BLaER1 (cell line): Measurements from ENCODE around the gene PEAK3.
A peak's percentile ranks its signal among the peaks of the same experiment; 100 is the strongest.

Experiments used
- H3K27ac ChIP-seq: shearing (Covaris generic); formaldehyde crosslinking; 2 replicates; pipeline ENCODE4 v1.8.1; 2022
- H3K27me3 ChIP-seq: shearing (Covaris generic); formaldehyde crosslinking; 2 replicates; pipeline ENCODE4 v1.8.1; 2022
- H3K36me3 ChIP-seq: shearing (Covaris generic); formaldehyde crosslinking; 2 replicates; pipeline ENCODE4 v1.8.1; 2022
- H3K4me1 ChIP-seq: shearing (Covaris generic); formaldehyde crosslinking; 2 replicates; pipeline ENCODE4 v1.8.1; 2022
- H3K4me2 ChIP-seq: shearing (Covaris generic); formaldehyde crosslinking; 2 replicates; pipeline ENCODE4 v1.8.1; 2022
- H3K4me3 ChIP-seq: shearing (Covaris generic); formaldehyde crosslinking; 2 replicates; pipeline ENCODE4 v1.8.1; 2022
- H3K9ac ChIP-seq: shearing (Covaris generic); formaldehyde crosslinking; 2 replicates; pipeline ENCODE4 v1.8.1; 2022
- H3K9me3 ChIP-seq: shearing (Covaris generic); formaldehyde crosslinking; 2 replicates; pipeline ENCODE4 v1.8.1; 2022
- H4K20me1 ChIP-seq: shearing (Covaris generic); formaldehyde crosslinking; 2 replicates; pipeline ENCODE4 v1.8.1; 2022
- Cebpa-rat ChIP-seq: shearing (Covaris generic); IDR thresholded peaks from 2 replicates; pipeline ENCODE4 v1.8.1; 2022

PEAK3 gene, protein sequence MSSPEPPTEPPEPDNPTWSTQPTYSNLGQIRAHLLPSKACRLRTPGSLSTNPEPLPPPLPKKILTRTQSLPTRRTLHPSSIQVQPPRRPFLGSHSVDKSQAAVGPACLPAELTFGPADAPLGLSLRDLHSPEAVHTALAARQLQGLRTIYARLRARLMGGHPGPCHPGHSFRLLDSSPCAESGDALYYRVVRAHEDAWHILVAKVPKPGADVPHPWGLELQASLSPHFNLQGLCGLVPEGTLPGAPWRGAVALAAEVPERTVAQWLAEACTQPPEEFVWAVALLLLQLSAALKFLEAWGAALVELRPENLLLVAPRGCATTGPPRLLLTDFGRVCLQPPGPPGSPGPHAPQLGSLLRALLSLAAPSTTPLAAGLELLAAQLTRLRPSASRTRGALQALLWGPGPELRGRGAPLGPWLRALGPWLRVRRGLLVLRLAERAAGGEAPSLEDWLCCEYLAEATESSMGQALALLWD

GRCh38 chr19:2282062-2282861 is at the start of gene PEAK3:
Gene PEAK3 (minus strand): TSS chr19:2282175. CDS start chr19:2280931, 1,244 bp downstream.
- Histone ChIP-seq H3K9me3 (no peaks in the 10 kb centered on the region), H3K27me3 (no peaks in the 10 kb centered on the region), H3K4me3 (peak within 1 kb of the TSS; percentile 57), H4K20me1 (peaks cover 52% of the 10 kb centered on the region), H3K9ac (0 out of 2 replicates have a peak within 1 kb of the TSS, but pooled peaks have one; percentile 45), H3K4me1 (peaks cover 82% of the 10 kb centered on the region), H3K4me2 (peak within 1 kb of the TSS; percentile 94), H3K36me3 (no peaks in the 10 kb centered on the region), H3K27ac (peak within 1 kb of the TSS; percentile 45)
- no peak for TF ChIP-seq Cebpa-rat

DNA sequence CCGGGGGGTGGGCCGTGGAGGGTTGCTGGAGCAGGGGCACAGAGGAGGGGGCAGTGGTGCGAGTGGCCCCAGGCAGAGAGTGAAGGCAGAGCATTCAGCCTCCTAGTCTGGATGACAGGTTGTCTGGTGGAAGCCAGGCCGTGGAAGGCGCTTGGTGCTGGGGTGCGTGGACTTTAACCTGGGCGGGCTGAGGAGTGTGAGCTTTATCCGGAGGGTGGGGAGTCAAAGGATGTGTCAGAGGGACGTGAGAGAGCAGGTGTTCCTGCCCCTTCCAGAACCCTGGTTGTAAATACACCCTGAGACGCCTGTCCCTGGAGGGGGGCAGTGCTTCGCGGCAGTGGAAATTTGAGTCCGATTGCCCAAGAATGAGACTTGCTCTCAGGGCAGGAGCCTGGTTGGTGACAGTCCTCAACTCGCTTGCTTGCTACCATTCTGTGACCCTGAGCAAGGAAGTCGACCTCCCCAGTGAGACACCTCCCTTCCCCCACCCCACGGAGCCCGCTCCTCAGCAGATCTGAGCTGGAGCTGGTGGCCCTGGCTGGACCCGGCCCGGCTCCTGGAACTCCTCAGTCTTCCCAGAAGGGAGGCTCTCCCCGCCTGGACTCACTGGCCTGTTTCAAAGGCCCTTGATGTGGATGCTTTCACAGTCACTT is 48.8 kb upstream of the PEAK3 start:
- H3K9ac ChIP-seq: peak overlapping the region; percentile 91
- no peaks in the 10 kb centered on the region for H3K9me3 ChIP-seq
- peaks cover 15% of the 10 kb centered on the region; the same call in 1 of the 2 replicates for H3K36me3 ChIP-seq
- peak overlapping the region; percentile 97 for H3K4me2 ChIP-seq
- peak overlapping the region; percentile 95 for H3K27ac ChIP-seq
- H3K4me1 ChIP-seq: peaks cover 80% of the 10 kb centered on the region
- H3K27me3 ChIP-seq: no peaks in the 10 kb centered on the region
- TF ChIP-seq Cebpa-rat: no peak
- H3K4me3 ChIP-seq: peak overlapping the region; percentile 87
- peaks cover 52% of the 10 kb centered on the region for H4K20me1 ChIP-seq

GRCh38 chr19:2330255-2330631 is 48.3 kb upstream of the PEAK3 start:
- Histone ChIP-seq H3K4me3 (peak overlapping the region; percentile 87), H3K9ac (peak overlapping the region; percentile 91), H4K20me1 (peaks cover 52% of the 10 kb centered on the region), H3K27me3 (no peaks in the 10 kb centered on the region), H3K27ac (peak overlapping the region; percentile 95), H3K36me3 (peaks cover 15% of the 10 kb centered on the region; the same call in 1 of the 2 replicates), H3K4me1 (peaks cover 81% of the 10 kb centered on the region), H3K9me3 (no peaks in the 10 kb centered on the region), H3K4me2 (peak overlapping the region; percentile 97)
- no peak for TF ChIP-seq Cebpa-rat

GRCh38 chr19:2329501-2329916 is 47.5 kb upstream of the PEAK3 start:
- Histone ChIP-seq H3K9me3 (no peaks in the 10 kb centered on the region), H4K20me1 (peaks cover 52% of the 10 kb centered on the region), H3K9ac (peak overlapping the region; percentile 91), H3K27ac (peak overlapping the region; percentile 95), H3K4me1 (peaks cover 83% of the 10 kb centered on the region), H3K4me3 (peak overlapping the region; percentile 87), H3K4me2 (peak overlapping the region; percentile 97), H3K36me3 (peaks cover 8% of the 10 kb centered on the region; the same call in 1 of the 2 replicates), H3K27me3 (no peaks in the 10 kb centered on the region)
- no peak for TF ChIP-seq Cebpa-rat

GRCh38 chr19:2329149-2329478 is 47.1 kb upstream of the PEAK3 start:
- H3K9ac ChIP-seq: peak overlapping the region; percentile 91
- peaks cover 83% of the 10 kb centered on the region for H3K4me1 ChIP-seq
- H3K4me3 ChIP-seq: peak overlapping the region; percentile 87
- peaks cover 6% of the 10 kb centered on the region; the same call in 1 of the 2 replicates for H3K36me3 ChIP-seq
- peak overlapping the region; percentile 97 for H3K4me2 ChIP-seq
- TF ChIP-seq Cebpa-rat: no peak
- H3K27me3 ChIP-seq: no peaks in the 10 kb centered on the region
- H3K27ac ChIP-seq: peak overlapping the region; percentile 95
- H3K9me3 ChIP-seq: no peaks in the 10 kb centered on the region
- H4K20me1 ChIP-seq: peaks cover 52% of the 10 kb centered on the region

DNA sequence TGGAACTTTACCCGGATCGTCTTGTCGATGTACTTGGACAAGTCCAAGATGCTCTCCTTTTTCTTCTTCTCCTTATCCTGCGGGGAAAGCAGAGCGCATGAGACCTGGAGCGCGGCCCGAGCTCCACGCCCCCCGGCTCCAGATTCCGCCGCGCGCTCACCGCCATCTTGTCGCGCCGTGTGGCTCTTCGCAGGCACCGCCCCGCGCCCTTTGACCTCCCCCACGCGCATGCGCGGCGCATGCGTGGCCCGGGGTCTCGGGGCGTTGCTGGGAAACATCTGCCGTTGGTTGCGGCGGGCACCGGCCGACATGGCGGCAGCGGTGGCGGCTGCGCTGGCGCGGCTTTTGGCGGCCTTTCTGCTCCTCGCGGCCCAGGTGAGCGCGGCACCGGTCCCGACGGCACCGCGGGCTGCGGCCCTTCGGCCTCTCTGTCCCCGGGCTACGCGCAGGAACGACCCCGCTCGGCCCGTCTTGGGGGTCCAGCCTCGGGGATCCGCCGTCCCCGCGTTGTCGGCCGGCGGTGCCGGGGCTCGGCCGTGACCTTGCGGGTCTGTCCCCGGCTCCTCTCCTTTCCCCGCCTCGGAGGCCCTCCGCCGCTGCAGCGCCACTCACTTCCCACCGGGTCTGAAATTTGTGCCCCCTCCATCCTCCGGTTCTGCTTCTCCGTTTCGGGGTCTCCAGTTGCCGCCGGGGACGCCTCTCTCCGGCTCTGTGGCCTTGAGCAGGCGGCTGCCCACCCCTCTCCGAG is 46.6 kb upstream of the PEAK3 start, which contains the start of the genes LSM7 and SPPL2B:
Gene LSM7, minus strand, starts transcription at position 186 of the 748 bp plus-strand sequence. Its CDS starts 20 bp downstream, at position 166.
Gene SPPL2B, plus strand, starts transcription at position 284 of the 748 bp plus-strand sequence. Its CDS starts 26 bp downstream, at position 310.
- Histone ChIP-seq H3K36me3 (peaks cover 8% of the 10 kb centered on the region), H3K4me3 (peak within 1 kb of the TSS; percentile 87), H4K20me1 (peaks cover 50% of the 10 kb centered on the region), H3K27ac (peak within 1 kb of the TSS; percentile 95), H3K9me3 (no peaks in the 10 kb centered on the region), H3K4me2 (peak within 1 kb of the TSS; percentile 97), H3K4me1 (peaks cover 83% of the 10 kb centered on the region), H3K27me3 (no peaks in the 10 kb centered on the region), H3K9ac (peak within 1 kb of the TSS; percentile 91)
- no peak for TF ChIP-seq Cebpa-rat

DNA sequence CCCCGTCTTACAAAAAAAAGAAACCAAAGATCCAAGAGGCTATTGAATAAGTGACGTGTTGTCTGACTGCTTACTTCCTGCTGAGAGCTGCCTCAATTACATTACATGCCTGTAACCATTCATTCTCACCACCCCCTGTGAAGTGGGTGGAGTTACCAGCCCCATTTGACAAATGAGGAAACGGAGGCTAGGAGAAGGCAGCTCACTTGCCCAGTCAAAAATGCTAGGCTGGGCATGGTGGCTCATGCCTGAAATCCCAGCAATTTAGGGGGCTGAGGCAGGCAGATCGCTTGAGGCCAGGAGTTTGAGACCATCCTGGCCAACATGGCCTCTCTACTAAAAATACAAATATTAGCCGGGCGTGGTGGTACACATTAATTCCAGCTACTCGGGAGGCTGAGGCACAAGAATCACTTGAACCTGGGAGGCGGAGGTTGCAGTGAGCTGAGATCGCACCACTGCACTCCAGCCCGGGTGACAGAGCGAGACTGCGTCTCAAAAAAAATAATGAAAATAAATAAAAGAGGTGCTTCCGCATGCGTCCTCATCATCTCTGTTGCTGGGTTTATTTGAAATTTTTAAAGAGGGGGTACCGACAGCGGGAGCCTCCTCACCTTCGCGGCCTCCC is 45.9 kb upstream of the PEAK3 start:
- H3K9ac ChIP-seq: peak overlapping the region; percentile 91
- TF ChIP-seq Cebpa-rat: no peak
- no peaks in the 10 kb centered on the region for H3K9me3 ChIP-seq
- H3K4me1 ChIP-seq: peaks cover 83% of the 10 kb centered on the region
- peak overlapping the region; percentile 95 for H3K27ac ChIP-seq
- peak overlapping the region; percentile 87 for H3K4me3 ChIP-seq
- H3K36me3 ChIP-seq: peaks cover 15% of the 10 kb centered on the region
- H3K4me2 ChIP-seq: peak overlapping the region; percentile 97
- H3K27me3 ChIP-seq: no peaks in the 10 kb centered on the region
- H4K20me1 ChIP-seq: peaks cover 50% of the 10 kb centered on the region

DNA sequence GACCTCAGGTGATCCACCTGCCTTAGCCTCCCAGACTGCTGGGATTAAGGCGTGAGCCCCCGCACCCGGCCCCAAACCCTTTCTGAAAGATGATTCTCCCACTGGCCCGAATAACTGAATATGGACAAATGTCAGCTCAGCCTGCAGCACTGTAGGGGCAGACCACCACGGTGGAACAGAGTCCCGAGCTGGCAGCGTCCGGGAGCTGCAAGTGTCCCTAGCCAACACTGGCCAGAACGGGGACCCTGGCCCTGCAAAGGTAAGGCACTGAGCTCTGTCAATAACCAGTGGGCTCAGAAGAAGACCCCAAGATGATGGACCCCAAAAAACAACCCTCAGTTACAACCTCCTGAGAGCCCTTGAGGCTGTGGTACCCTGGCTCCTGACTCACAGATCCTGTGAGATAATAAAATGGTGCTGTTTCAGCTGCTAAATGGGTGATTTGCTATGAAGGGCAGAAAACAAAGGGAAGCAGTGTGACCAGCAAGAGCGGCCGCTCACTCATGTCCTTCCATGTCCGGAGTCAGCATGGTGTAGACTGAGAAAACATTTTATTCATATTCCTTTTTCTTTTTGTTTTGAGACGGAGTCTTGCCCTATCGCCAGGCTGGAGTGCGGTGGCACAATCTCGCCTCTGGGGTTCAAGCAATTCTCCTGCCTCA is 44.9 kb upstream of the PEAK3 start:
- H3K27ac ChIP-seq: peak overlapping the region; percentile 95
- H3K4me1 ChIP-seq: peaks cover 87% of the 10 kb centered on the region
- H3K9ac ChIP-seq: peak overlapping the region; percentile 91
- H3K4me2 ChIP-seq: peak overlapping the region; percentile 97
- no peak for TF ChIP-seq Cebpa-rat
- peak overlapping the region; percentile 87 for H3K4me3 ChIP-seq
- peaks cover 54% of the 10 kb centered on the region for H4K20me1 ChIP-seq
- H3K27me3 ChIP-seq: no peaks in the 10 kb centered on the region
- H3K9me3 ChIP-seq: no peaks in the 10 kb centered on the region
- peaks cover 25% of the 10 kb centered on the region for H3K36me3 ChIP-seq
